Left lung (tissue), 10 donors: ENCODE measurements around the gene FAM20A. TPM values are rescaled to one million over a fixed set of nuclear protein-coding genes. Genes with fewer than 3 reads are reported as not detected.
"Not testable (repeated sequence)": the region's sequence is repeated elsewhere in the genome, so short reads cannot be mapped to it uniquely, and the experiment has no call there.

Source experiments
- ATAC-seq: fragments of 200-7000 bp; cut with Tn5 transposase; one replicate; pipeline ENCODE4 v1.9.1; 2020; ENCODE audit warnings: moderate library complexity
- DNase-seq, 4 donors: peaks; one replicate each; pipeline ENCODE4 v3.0.0-alpha.2; 2013 to 2020
- H3K27ac ChIP-seq, 2 donors: fragments of 200-600 bp; sonication (generic) in 1 of 2; one replicate each; pipeline versions ENCODE4 v1.5.0 to v1.8.0; 2020 to 2021
- H3K27me3 ChIP-seq, 2 donors: fragments of 200-600 bp; sonication (generic) in 1 of 2; one replicate each; pipeline versions ENCODE4 v1.5.0 to v1.8.0; 2020 to 2021
- H3K36me3 ChIP-seq, 2 donors: fragments of 200-600 bp; sonication (generic) in 1 of 2; one replicate each; pipeline versions ENCODE4 v1.5.0 to v1.8.0; 2020 to 2021
- H3K4me1 ChIP-seq, 2 donors: fragments of 200-600 bp; one replicate each; pipeline ENCODE4 v1.8.0; 2021
- H3K4me3 ChIP-seq, 2 donors: fragments of 200-600 bp; sonication (generic) in 1 of 2; one replicate each; pipeline versions ENCODE4 v1.5.0 to v1.8.0; 2020 to 2021; ENCODE audit warnings: mild to moderate bottlenecking in 1 of 2
- H3K9me3 ChIP-seq, 2 donors: fragments of 200-600 bp; sonication (generic) in 1 of 2; one replicate each; pipeline versions ENCODE4 v1.5.0 to v1.8.0; 2020 to 2021
- CTCF ChIP-seq, 2 donors: fragments of 200-600 bp; sonication (generic) in 1 of 2; IDR thresholded peaks; one replicate each; pipeline versions ENCODE4 v1.5.0 to v1.8.0; 2021; ENCODE audit warnings: antibody characterized with exemption in 2 of 2
- intact Hi-C, 2 donors: fragments of 100-400 bp; cut with DNase I; formaldehyde crosslinking; loops; one replicate each; pipeline versions ENCODE4 v1.11.2 to v1.14.2; 2022
- polyA plus RNA-seq, 6 donors: library from polyadenylated mRNA; unstranded; fragments of 120-200 nt; gene quantifications; one replicate each; pipeline ENCODE4 v1.2.1, GENCODE V29; 2013; ENCODE audit not compliant: insufficient read length in 6 of 6
- total RNA-seq, 2 donors: library from RNA; stranded (reverse); fragmentation: NEBNext Ultra II Directional; extraction: Animal tissue kit (Norgen Biotek cat#: 25700); gene quantifications; one replicate each; pipeline ENCODE4 v1.2.1, GENCODE V29; 2021
- donor health status: DM: no; HTN: yes; CAD: no.
- donor health status: DM: no; HTN: no; CAD: no.

Gene FAM20A
- total and polyA plus RNA-seq, 8 donors = 3.8 to 85.9 (median 6.0) TPM

- H3K4me3 ChIP-seq = no peak overlapping the region
- H3K27me3 ChIP-seq = no peaks in the 10 kb centered on the region
- no peaks in the 10 kb centered on the region for H3K36me3 ChIP-seq
- no peak for TF ChIP-seq CTCF (IDR thresholded peaks at IDR 0.05)
- intact Hi-C loops = no loop called here
- DNase-seq = peak in 1 of 4 donors; percentile 15
- H3K9me3 ChIP-seq = no peaks in the 10 kb centered on the region
- H3K4me1 ChIP-seq = peaks cover 7 to 28% of the 10 kb centered on the region in 2 donors
- ATAC-seq = peak; percentile 52
- peak overlapping the region; percentile 49 to 94 for H3K27ac ChIP-seq
Measured at GRCh38 chr17:68498479-68499326, 102.5 kb downstream of the FAM20A start.

GRCh38 chr17:68497885-68498319 is 103.3 kb downstream of the FAM20A start:
- no peaks in the 10 kb centered on the region for H3K27me3 ChIP-seq
- H3K27ac ChIP-seq = peak overlapping the region; percentile 49 to 94
- intact Hi-C loops = no loop called here
- no peaks in the 10 kb centered on the region for H3K36me3 ChIP-seq
- H3K4me3 ChIP-seq = no peak overlapping the region
- DNase-seq (peak in 1 of 4 donors; percentile 28), ATAC-seq (peak; percentile 70)
- peaks cover 7 to 36% of the 10 kb centered on the region in 2 donors for H3K4me1 ChIP-seq
- H3K9me3 ChIP-seq = no peaks in the 10 kb centered on the region
- no peak for TF ChIP-seq CTCF (IDR thresholded peaks at IDR 0.05)

- Histone ChIP-seq H3K4me1 (peaks cover 15 to 64% of the 10 kb centered on the region in 2 donors), H3K27ac (no peak overlapping the region), H3K27me3 (no peaks in the 10 kb centered on the region), H3K36me3 (no peaks in the 10 kb centered on the region), H3K9me3 (no peaks in the 10 kb centered on the region), H3K4me3 (no peak overlapping the region)
- no peak for TF ChIP-seq CTCF (IDR thresholded peaks at IDR 0.05)
- ATAC-seq (no peak), DNase-seq (no peak)
- intact Hi-C loops = no loop called here
Measured at GRCh38 chr17:68495081-68495480, 106.1 kb downstream of the FAM20A start.

- intact Hi-C loops, H3K4me3 ChIP-seq: not testable (repeated sequence)
- peak; percentile 52 for ATAC-seq
Measured at GRCh38 chr17:68492394-68493054, 108.6 kb downstream of the FAM20A start.

GRCh38 chr17:68491381-68492231 is 109.6 kb downstream of the FAM20A start:
- intact Hi-C loops = no loop called here
- H3K9me3 ChIP-seq = no peaks in the 10 kb centered on the region
- peaks cover 8 to 40% of the 10 kb centered on the region in 2 donors for H3K4me1 ChIP-seq
- H3K4me3 ChIP-seq = no peak overlapping the region
- H3K27me3 ChIP-seq = no peaks in the 10 kb centered on the region
- no peak for TF ChIP-seq CTCF (IDR thresholded peaks at IDR 0.05)
- H3K27ac ChIP-seq = peak overlapping the region; percentile 73 to 86
- peak; percentile 85 for ATAC-seq
- H3K36me3 ChIP-seq = no peaks in the 10 kb centered on the region
- DNase-seq = peak in 3 of 4 donors; percentile 17 to 71 (median 51)

More at GRCh38 chr17:68492394-68493054, 108.6 kb downstream of the FAM20A start:
- Histone ChIP-seq H3K4me1 (peaks cover 8 to 45% of the 10 kb centered on the region in 2 donors), H3K27ac (peak overlapping the region; percentile 73 to 86)
- not testable (repeated sequence) for H3K9me3 ChIP-seq, DNase-seq, H3K36me3 ChIP-seq, H3K27me3 ChIP-seq
